OCI-LY7 (cell line): Measurements from ENCODE around the gene SLX4IP.
"Not testable (repeated sequence)": the region's sequence is repeated elsewhere in the genome, so short reads cannot be mapped to it uniquely, and the experiment has no call there.

Experiments used
- EZH2phosphoT487 ChIP-seq: fragments of 200-600 bp; sonication (generic); IDR thresholded peaks from 2 replicates; pipeline ENCODE4 v1.6.1; 2018; ENCODE audit warnings: low read depth, borderline replicate concordance, mild to moderate bottlenecking, mixed run types, antibody characterized with exemption, low read length, moderate library complexity, mixed read lengths
- TF ChIP-seq, protein P1 (sequence below): fragments of 200-600 bp; sonication (generic); conservative IDR thresholded peaks from 2 replicates; pipeline ENCODE4 v1.5.1; 2014; ENCODE audit warnings: mild to moderate bottlenecking, antibody characterized with exemption, low read length, moderate library complexity, mixed read lengths

DNA sequence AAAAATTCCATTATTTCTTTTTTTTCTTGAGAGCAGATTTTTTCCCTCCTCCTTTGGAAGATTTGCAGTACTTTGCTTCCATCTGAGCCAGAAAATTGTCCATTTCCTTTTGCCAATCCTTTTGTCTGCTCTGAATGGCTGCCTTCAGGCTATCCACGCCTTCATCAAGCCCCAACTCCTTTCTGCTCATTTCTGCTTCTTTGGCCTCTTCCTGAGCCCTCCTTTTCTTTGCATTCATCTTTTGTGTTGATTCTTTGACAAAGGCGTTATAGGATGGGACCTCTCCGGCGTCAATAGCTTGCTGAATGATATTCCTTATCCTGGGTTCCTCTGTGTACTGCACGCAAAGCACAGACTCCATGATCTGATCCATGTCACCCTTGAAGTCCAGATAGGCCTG lies 178.3 kb downstream of the SLX4IP start:
- TF ChIP-seq, protein P1, sequence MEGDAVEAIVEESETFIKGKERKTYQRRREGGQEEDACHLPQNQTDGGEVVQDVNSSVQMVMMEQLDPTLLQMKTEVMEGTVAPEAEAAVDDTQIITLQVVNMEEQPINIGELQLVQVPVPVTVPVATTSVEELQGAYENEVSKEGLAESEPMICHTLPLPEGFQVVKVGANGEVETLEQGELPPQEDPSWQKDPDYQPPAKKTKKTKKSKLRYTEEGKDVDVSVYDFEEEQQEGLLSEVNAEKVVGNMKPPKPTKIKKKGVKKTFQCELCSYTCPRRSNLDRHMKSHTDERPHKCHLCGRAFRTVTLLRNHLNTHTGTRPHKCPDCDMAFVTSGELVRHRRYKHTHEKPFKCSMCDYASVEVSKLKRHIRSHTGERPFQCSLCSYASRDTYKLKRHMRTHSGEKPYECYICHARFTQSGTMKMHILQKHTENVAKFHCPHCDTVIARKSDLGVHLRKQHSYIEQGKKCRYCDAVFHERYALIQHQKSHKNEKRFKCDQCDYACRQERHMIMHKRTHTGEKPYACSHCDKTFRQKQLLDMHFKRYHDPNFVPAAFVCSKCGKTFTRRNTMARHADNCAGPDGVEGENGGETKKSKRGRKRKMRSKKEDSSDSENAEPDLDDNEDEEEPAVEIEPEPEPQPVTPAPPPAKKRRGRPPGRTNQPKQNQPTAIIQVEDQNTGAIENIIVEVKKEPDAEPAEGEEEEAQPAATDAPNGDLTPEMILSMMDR, result not testable (repeated sequence)
- TF ChIP-seq EZH2phosphoT487, result not testable (repeated sequence)
